RKO (cell line): ENCODE results near the gene SMAD6.
"Not testable (repeated sequence)": the region's sequence is repeated elsewhere in the genome, so short reads cannot be mapped to it uniquely, and the experiment has no call there.

Source experiments
- DNase-seq: peaks from one replicate; pipeline ENCODE4 v3.0.0-alpha.2; 2016; ENCODE audit warnings: low spot score

Gene SMAD6

DNA sequence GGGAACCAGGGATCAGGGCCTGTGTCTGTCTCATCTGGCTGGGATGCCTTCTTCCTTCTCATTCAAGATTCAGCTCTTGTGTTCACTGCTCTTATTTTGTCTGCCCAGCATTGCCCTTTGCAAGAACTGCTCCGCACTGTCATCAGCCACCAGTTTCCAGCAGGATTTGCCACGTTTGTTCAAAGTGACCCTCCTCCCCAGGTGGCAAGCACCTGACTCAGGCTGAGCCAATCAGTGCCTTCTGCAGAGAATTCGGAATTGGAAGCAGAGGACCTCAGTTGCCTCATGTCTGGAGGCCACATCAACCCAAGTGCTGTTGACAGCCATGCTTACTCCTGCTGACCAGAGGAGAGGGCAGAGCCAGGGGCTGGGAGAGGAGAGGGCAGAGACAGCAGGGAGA lies 124.5 kb downstream of the SMAD6 start:
- no peak for DNase-seq

DNA sequence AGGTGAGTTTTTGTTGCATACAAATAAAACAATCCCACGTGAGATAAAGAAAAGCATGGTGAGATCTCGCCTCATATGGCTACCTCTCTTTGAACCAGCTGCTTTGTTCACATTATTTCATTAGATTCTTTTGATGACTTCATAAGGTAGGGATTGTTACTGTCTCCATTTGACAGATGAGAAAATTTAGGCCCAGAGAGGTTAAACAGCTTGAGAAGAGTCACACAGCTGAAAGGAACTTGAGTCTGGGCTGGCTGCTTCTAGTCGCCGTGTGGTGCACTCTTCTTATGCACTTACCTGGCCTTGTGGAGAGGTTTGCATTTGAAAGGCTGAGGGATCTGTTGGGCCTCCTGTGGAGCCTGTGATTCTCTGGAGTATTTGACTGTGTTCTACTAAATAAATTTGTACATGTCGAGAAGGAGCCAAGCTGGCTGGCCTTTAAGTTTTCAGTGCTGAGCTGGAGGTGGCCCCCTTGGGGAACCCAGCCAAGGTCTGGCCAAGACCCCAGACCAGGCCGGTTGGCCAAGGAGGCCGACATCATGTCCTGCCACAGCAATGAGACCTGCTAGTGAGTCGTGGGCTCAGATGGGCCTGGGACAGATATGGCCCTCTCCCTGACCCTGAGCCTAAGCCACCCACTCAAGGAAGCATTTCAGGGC lies 125.1 kb downstream of the SMAD6 start:
- DNase-seq, result no peak

DNA sequence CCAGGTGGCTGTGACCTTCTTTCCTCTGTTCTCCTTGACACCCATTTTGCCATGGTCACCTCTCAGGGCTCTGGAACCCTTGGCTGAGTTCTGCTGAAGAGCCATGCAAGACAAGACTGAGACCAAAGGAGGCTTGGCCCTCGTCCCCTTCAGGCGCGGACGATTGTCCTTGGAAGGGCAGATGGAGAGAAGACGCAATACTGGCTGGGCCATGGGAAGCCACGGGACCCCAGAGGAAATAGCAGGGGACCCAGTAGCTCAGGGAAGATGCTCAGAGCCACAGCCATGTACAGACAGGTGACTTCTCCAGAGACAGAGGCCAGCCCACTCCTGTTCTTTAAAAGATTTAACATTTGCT lies 125.6 kb downstream of the SMAD6 start:
- DNase-seq, result no peak

DNA sequence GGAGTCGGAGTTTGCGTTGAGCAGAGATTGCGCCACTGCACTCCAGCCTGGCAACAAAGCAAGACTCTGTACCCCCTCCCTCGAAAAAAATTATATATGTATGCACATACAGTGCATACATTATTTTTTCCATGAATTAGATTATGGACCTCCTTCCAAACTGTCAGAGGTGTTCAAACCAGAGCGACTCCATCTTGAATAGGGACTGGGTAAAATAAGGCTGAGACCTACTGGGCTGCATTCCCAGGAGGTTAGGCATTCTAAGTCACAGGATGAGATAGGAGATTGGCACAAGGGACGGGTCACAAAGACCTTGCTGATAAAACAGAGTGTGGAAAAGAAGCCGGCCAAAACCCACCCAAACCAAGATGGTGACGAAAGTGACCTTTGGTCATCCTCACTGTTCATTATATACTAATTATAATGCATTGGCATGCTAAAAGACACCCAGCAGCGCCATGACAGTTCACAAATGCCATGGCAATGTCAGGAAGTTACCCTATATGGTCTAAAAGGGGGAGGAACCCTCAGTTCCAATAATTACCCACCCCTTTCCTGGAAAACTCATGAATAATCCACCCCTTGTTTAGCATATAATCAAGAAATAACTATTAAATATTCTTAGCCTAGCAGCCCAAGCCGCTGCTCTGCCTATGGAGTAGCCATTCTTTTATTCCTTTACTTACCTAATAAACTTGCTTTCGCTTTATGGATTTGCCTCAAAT lies 126.9 kb downstream of the SMAD6 start:
- DNase-seq, result not testable (repeated sequence)

DNA sequence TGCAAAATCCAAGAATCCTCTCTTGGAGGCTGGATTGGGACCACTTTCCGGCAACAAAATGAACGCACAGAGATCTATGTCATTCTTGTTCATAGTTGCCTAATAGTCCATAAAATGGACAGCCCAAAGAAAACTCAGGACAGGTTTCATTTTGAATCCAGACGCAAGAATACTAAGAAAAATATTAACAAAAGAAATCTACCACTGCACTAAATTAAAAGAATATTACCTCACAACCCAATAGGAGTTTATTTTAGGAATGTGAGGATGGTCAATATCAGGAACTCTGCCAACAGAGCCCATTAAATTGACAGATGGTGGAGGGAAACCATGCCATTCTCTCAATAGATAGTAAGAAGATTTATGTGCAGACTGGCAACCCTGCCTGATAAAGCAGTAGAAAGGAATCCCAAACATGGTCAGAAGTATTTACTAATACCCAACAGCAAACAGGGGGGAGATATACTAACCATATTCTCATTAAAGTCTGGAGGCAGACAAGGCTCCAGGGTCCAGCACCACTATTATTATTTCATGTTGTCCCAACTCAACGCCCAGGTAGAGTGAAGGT lies 127.6 kb downstream of the SMAD6 start:
- DNase-seq, result no peak

DNA sequence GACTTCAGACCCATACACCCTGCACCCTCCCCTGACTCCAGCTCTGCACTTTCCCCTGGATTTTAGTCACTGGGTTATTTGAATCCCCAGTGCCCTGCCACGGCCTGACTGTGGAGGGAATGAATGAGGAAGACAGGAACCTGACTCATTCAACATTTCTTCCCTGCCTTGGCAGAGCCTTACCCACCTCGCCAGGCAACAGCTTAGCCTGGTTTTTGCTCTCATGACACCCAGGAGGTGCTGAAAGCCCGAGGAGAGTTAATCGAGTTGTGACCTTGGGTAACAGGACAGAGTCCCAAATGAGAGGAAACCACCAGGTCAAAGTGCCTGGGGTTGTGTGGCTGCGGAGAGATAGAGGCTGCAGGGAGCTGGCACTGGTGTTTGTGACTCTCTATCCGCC lies 128.3 kb downstream of the SMAD6 start:
- no peak for DNase-seq

DNA sequence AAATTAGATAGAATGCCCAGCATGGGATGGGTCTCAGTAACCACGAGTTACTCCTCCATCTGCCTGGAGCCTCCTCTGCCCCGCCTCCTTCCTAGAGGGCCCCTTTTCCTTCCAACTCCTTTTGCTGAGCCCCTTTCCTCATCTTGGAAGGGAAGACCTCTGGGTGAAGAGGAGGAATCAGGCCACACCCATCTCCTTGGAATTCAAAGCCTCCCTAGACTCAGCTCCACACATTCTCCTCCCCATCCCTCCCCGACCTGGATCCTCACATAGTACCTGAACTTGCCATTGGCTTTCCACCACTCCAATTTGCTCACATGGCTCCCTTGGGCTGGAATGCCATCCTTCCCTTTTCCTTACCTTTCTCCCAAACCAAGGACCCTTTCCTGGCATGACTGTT lies 128.8 kb downstream of the SMAD6 start:
- DNase-seq, result no peak

DNA sequence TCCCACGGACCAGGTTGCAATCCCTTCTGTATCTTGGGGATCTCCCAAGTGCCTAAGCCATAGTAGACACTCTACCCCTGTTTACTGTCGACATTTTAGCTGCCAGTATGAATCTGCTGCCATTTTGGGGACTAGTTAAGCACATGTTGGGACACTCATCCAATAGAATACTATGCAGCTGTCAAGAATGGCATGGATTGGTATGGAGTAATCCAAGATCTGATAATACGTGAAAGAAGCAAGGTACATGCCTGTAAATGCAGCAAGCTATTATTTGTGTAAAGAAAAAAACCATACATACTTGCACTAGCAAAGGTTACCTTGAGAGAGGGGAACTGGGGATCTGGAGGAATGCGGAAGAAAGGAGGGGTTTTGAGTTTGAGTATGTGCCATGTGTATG lies 129.3 kb downstream of the SMAD6 start:
- no peak for DNase-seq

DNA sequence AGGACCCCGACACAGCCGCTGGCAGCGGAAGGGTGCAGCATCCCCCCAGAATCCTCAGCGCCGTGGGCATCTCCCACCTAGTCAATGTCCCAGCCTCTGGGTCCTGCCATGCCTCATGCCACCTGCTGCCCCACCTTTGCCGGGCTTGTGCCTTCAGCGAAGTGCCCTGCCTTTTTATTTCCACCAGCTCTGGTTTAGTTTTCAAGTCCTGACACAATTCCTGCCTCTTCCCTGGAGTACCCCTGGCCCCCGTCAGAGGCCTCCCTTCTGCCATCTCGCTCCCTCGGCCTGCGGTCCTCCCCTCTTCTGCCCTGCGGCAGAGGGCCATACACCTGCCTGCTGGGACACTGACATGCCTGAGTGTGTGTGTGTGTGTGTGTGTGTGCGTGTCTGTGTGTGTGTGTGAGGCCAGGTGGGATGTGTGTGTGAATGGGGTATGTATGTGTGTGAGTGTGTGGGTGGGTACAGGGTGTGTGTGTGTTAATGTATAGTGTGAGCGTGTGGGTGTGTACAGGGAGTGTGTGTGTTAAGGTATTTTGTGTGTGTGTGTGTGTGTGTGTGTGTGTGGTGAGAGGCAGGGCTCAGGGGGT lies 129.9 kb downstream of the SMAD6 start:
- DNase-seq, result no peak
